ENCODE results near the gene RPIA.

The RPIA gene

DNA sequence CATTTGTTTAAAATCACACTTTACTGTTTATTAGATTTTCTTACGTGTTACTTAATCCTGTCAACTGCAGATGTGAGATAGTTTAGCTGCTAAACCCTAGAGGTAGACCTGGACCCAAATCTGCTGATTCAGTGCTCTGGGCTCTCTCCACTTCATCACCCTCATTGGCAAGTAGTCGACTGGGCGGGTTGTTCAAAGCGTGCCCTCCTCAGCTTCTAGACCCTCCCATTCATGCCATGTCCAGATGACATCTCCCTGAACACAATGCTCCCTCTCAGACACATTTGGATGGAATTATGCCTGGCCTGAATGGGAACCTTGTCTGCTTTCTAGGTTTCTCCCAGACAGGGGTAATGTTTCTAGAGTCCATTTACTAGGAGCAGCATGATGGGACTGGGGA lies 43.7 kb downstream of the RPIA start:
- H3K4me3 ChIP-seq (ENCODE audit: low read depth, low read length), result no peak overlapping the region
- DNase-seq (ENCODE audit: low read depth, low spot score), result no peak
- CTCF ChIA-PET, result interaction anchor here (1.1 to 1.4 kb wide), 2 partner anchors 43 to 145 kb away, joined by 3 to 4 read pairs; partner anchors contain the start of gene RPIA
- TF ChIP-seq, protein P1, sequence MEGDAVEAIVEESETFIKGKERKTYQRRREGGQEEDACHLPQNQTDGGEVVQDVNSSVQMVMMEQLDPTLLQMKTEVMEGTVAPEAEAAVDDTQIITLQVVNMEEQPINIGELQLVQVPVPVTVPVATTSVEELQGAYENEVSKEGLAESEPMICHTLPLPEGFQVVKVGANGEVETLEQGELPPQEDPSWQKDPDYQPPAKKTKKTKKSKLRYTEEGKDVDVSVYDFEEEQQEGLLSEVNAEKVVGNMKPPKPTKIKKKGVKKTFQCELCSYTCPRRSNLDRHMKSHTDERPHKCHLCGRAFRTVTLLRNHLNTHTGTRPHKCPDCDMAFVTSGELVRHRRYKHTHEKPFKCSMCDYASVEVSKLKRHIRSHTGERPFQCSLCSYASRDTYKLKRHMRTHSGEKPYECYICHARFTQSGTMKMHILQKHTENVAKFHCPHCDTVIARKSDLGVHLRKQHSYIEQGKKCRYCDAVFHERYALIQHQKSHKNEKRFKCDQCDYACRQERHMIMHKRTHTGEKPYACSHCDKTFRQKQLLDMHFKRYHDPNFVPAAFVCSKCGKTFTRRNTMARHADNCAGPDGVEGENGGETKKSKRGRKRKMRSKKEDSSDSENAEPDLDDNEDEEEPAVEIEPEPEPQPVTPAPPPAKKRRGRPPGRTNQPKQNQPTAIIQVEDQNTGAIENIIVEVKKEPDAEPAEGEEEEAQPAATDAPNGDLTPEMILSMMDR (IDR thresholded peaks at IDR 0.05; ENCODE audit: insufficient read depth, low read length, missing control alignments), result no peak
- POLR2A ChIA-PET, result no interaction called here

DNA sequence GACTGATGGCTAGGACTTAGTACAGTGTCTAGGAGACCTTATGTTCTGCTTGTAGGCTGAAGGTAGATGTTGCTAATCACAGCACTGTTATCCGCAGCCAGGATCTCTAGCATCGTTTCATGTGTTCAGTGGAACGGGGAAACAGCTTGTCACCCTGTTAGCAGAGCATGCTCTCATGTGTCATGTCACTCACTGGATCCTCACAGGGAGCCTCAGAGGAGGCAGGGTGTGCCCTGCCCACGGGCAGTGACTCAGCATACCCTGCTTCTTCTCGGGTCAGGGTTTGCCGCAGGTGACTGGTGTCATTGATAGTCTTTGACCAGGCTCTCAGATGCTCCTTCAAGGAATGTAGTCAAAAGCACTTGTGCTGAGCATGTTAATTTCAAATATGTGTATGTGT lies 44.4 kb downstream of the RPIA start:
- ChIA-PET POLR2A (no interaction called here), CTCF (interaction anchor here (1.0 to 5.4 kb wide), 2 partner anchors 12 to 17 kb away, joined by 3 to 49 read pairs; no protein-coding TSS in a partner anchor)
- TF ChIP-seq, protein P1 (IDR thresholded peaks at IDR 0.05; ENCODE audit: insufficient read depth, low read length, missing control alignments), result no peak
- DNase-seq (ENCODE audit: low read depth, low spot score), result no peak
- no peak overlapping the region for H3K4me3 ChIP-seq (ENCODE audit: low read depth, low read length)

DNA sequence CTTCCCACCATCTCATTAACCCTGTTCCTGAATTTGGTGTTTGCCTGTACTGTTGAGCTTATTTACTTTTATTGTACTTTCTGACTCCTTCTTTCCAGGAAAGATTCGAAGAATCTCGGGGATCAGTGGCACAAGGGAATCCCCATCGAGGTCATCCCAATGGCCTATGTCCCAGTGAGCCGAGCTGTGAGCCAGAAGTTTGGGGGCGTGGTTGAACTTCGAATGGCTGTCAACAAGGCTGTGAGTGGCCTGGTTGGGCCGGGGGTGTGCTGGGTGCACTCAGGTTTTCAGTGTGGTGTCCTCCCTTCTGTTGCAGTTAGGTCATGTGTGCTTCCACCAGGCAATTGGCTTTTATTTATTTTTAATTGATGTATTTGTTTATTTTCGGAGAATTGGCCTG lies 45.0 kb downstream of the RPIA start:
- TF ChIP-seq, protein P1 (IDR thresholded peaks at IDR 0.05; ENCODE audit: insufficient read depth, low read length, missing control alignments), result no peak
- DNase-seq (ENCODE audit: low read depth, low spot score), result no peak
- CTCF ChIA-PET, result interaction anchor here (1.0 to 5.4 kb wide), 3 partner anchors 13 to 182 kb away, joined by 3 to 49 read pairs (median 18); no protein-coding TSS in a partner anchor
- POLR2A ChIA-PET, result no interaction called here
- H3K4me3 ChIP-seq (ENCODE audit: low read depth, low read length), result no peak overlapping the region

DNA sequence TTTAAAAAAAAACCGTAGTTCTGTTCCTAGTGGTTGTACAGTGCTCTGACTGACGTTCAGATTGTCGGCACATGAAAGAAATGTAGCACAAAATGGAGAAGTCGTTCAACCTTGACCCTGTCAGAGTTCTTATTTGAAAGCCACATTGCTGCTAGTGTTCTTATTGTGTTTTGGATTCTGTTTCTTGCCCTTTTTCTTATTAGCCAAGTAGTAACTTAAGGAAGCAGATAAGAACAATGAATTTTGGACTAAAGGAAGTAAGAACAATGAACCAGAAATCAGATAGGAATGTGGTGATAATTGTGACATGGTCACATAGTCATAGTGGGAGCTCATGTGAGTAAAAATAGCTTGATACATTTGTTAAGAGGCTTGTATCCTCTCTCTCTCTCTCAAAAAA lies 45.9 kb downstream of the RPIA start:
- TF ChIP-seq, protein P1 (IDR thresholded peaks at IDR 0.05; ENCODE audit: insufficient read depth, low read length, missing control alignments), result no peak
- no peak overlapping the region for H3K4me3 ChIP-seq (ENCODE audit: low read depth, low read length)
- CTCF ChIA-PET, result interaction anchor here (1.1 to 5.4 kb wide), 5 partner anchors 9 to 181 kb away, joined by 3 to 49 read pairs (median 17); no protein-coding TSS in a partner anchor
- no peak for DNase-seq (ENCODE audit: low read depth, low spot score)
- POLR2A ChIA-PET, result no interaction called here

DNA sequence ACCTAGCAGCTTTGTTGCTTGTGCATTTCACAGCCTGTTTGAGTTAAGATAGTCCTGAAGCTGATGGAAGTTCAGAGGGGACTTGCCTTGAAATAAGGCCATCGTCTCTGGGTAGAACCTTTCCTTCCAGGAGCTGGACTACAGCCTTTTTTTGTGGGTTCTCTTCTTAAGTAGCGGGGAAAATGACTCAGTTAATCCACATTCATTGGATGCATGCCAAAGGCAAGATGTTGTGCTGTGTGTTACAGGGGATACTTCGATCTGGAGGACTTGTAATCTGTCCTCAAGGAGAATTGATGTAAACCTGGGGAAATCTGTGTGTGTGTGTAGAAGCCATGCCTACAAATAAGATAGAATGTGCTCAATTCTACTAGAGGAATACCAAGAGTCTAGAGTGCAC lies 46.8 kb downstream of the RPIA start:
- no peak for DNase-seq (ENCODE audit: low read depth, low spot score)
- TF ChIP-seq, protein P1 (IDR thresholded peaks at IDR 0.05; ENCODE audit: insufficient read depth, low read length, missing control alignments), result no peak
- POLR2A ChIA-PET, result no interaction called here
- CTCF ChIA-PET, result interaction anchor here (1.1 to 5.4 kb wide), 6 partner anchors 10 to 180 kb away, joined by 3 to 49 read pairs (median 18); no protein-coding TSS in a partner anchor
- no peak overlapping the region for H3K4me3 ChIP-seq (ENCODE audit: low read depth, low read length)

DNA sequence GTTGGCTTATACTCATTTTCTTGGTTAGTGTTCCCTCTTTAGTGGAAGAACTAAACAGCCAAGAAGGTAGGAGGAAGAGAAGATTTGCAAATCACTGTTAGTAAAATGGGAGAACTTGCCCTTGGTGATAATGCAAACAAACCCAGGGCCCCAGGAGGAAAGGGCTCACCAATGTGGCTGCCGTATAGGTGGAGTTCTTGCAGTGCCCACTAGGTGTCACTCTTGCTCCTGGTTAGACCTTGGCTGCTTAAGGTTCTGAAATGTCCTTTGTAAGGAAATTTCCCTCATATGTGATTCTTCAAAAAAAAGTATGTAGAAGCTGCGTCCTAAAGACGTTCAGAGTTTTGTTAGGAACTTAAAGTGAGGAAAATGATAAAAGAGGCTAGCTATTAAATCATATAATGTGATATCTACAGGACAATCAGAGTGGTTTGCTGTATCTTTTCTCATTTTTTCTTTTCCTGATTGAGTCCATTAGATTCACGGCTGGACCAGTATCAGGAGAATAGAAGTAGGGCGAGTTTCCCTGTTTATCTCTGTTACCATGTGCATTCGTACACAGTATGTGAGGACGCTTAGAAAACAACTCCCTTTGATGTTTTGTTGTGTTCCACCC lies 48.6 kb downstream of the RPIA start:
- CTCF ChIA-PET, result interaction anchor here (0.6 to 5.4 kb wide), 16 partner anchors 9 to 197 kb away, joined by 3 to 49 read pairs (median 4); no protein-coding TSS in a partner anchor
- POLR2A ChIA-PET, result no interaction called here
- no peak overlapping the region for H3K4me3 ChIP-seq (ENCODE audit: low read depth, low read length)
- TF ChIP-seq, protein P1 (IDR thresholded peaks at IDR 0.05; ENCODE audit: insufficient read depth, low read length, missing control alignments), result peak; percentile 85
- DNase-seq (ENCODE audit: low read depth, low spot score), result peak; percentile 7

All from AG04449 (cell line).